K562 (cell line): ENCODE measurements around the gene PIP5KL1. TPM values are rescaled to one million over a fixed set of nuclear protein-coding genes. Genes with fewer than 3 reads are reported as not detected.

Source experiments
- ATAC-seq: fragments of 200-7000 bp; cut with Tn5 transposase; 3 replicates; pipeline ENCODE4 v1.9.1; 2020; ENCODE audit warnings: moderate library complexity
- BruUV-seq: library from RNA; stranded (reverse); fragments of 400-500 nt; replicated peaks from 2 replicates; lab custom pipeline; 2021; lab: Mats Ljungman, UMichigan
- CTCF ChIA-PET: fragments of 300-600 bp; formaldehyde crosslinking; extraction: SDS; loops from one replicate; lab custom pipeline; 2021; ENCODE audit warnings: low intra/inter-chr PET ratio; lab: Yijun Ruan, JAX
- POLR2A ChIA-PET: fragments of 300-600, 350-650 bp; sonication (Branson Sonifier 250); formaldehyde crosslinking; extraction: SDS; loops from one replicate; lab custom pipeline; 2021; ENCODE audit warnings: antibody characterized with exemption, inconsistent platforms; lab: Yijun Ruan, JAX
- DNase-seq, 4 experiments: peaks; one replicate each; pipeline versions ENCODE4 v3.0.0 to v3.0.0-alpha.2; 2011 to 2018; ENCODE audit warnings: low spot score in 3 of 4, mixed read lengths in 3 of 4; ENCODE audit errors: extremely low read depth in 1 of 4
- FAIRE-seq: peaks from 2 replicates; lab custom pipeline; 2011; peaks lifted over from hg19 to GRCh38; lab: Jason Lieb, UNC
- H2AFZ ChIP-seq: 2 replicates; pipeline ENCODE4 v1.6.0; 2011; ENCODE audit warnings: low read depth, low read length, control low read depth, inconsistent platforms
- H3K27ac ChIP-seq: fragments of 200-600 bp; 3 replicates; pipeline ENCODE4 v1.8.0; 2011; ENCODE audit warnings: low read depth, mild to moderate bottlenecking, control low read depth, inconsistent platforms, low read length, moderate library complexity, mixed read lengths; ENCODE audit errors: extremely low read depth
- H3K27me3 ChIP-seq, 2 experiments: fragments of 300-600 bp in 1 of 2; 2 replicates in 1 of 2; 3 replicates in 1 of 2; pipeline versions ENCODE4 v1.6.0 to v1.8.0; 2011; ENCODE audit warnings: inconsistent platforms in 2 of 2, low read length in 2 of 2, mild to moderate bottlenecking in 1 of 2, mixed read lengths in 1 of 2, moderate library complexity in 1 of 2; ENCODE audit not compliant: control insufficient read depth in 2 of 2, insufficient read depth in 2 of 2
- H3K36me3 ChIP-seq: fragments of 300-600 bp; 3 replicates; pipeline ENCODE4 v1.8.0; 2011; ENCODE audit warnings: mild to moderate bottlenecking, low read length, inconsistent platforms; ENCODE audit not compliant: control insufficient read depth, insufficient read depth
- H3K4me1 ChIP-seq, 2 experiments: fragments of 200-600 bp in 1 of 2; replicated peaks in 1 of 2; 2 replicates in 1 of 2; 3 replicates in 1 of 2; pipeline versions ENCODE4 v1.5.1 to v1.8.0; 2011; ENCODE audit warnings: inconsistent platforms in 2 of 2, low read length in 2 of 2, mild to moderate bottlenecking in 1 of 2, mixed read lengths in 1 of 2, moderate library complexity in 1 of 2; ENCODE audit not compliant: control insufficient read depth in 2 of 2, insufficient read depth in 2 of 2
- H3K4me2 ChIP-seq: 2 replicates; pipeline ENCODE4 v1.6.1; 2011; ENCODE audit warnings: low read length, control low read depth, inconsistent platforms, mixed read lengths; ENCODE audit not compliant: insufficient read depth
- H3K4me3 ChIP-seq: fragments of 200-600 bp; sonication (generic), shearing (Covaris generic); 2 replicates; pipeline ENCODE4 v1.5.1; 2016; ENCODE audit warnings: control low read depth, inconsistent platforms
- H3K79me2 ChIP-seq: fragments of 200-600 bp; 3 replicates; pipeline ENCODE4 v1.8.0; 2011; ENCODE audit warnings: low read length, inconsistent platforms; ENCODE audit not compliant: control insufficient read depth, insufficient read depth
- H3K9ac ChIP-seq, 2 experiments: 2 replicates each; pipeline versions ENCODE4 v1.6.0 to v1.6.1; 2011; ENCODE audit warnings: low read depth in 2 of 2, low read length in 2 of 2, control low read depth in 1 of 2, inconsistent platforms in 1 of 2, mild to moderate bottlenecking in 1 of 2, mixed read lengths in 1 of 2; ENCODE audit not compliant: insufficient read depth in 1 of 2
- H3K9me1 ChIP-seq: one replicate; pipeline ENCODE4 v1.6.0; 2011; ENCODE audit warnings: inconsistent platforms, mild to moderate bottlenecking, low read length, moderate library complexity; ENCODE audit not compliant: control insufficient read depth, insufficient read depth
- H3K9me3 ChIP-seq: replicated peaks from 2 replicates; pipeline ENCODE4 v1.5.1; 2011; ENCODE audit warnings: low read depth, low read length, inconsistent platforms; ENCODE audit not compliant: control insufficient read depth, insufficient read depth
- H4K20me1 ChIP-seq: replicated peaks from 2 replicates; pipeline ENCODE4 v1.6.1; 2011; ENCODE audit warnings: low read length, inconsistent platforms, mixed read lengths; ENCODE audit not compliant: control insufficient read depth, insufficient read depth
- CEBPB ChIP-seq: fragments of 450-650 bp; IDR thresholded peaks from 2 replicates; pipeline ENCODE4 v1.6.1; 2016; ENCODE audit warnings: missing genetic modification characterization, missing compliant biosample characterization
- CXXC5 ChIP-seq: fragments of 250-450 bp; sonication (Bioruptor Pico); IDR thresholded peaks from 2 replicates; pipeline ENCODE4 v1.8.0; 2022; ENCODE audit warnings: inconsistent platforms, mild to moderate bottlenecking, moderate library complexity
- ETS2 ChIP-seq: IDR thresholded peaks from 2 replicates; pipeline ENCODE4 v1.6.1; 2016; ENCODE audit warnings: borderline replicate concordance, missing genetic modification characterization, mild to moderate bottlenecking, moderate library complexity, missing compliant biosample characterization; ENCODE audit not compliant: poor library complexity, severe bottlenecking
- ETV6 ChIP-seq, 3 experiments: fragments of 150-350 bp in 1 of 3; sonication (generic) in 1 of 3; formaldehyde crosslinking in 1 of 3; IDR thresholded peaks; 2 replicates each; pipeline versions ENCODE4 v1.6.1 to v1.8.0; 2014 to 2022; ENCODE audit warnings: borderline replicate concordance in 2 of 3, low read depth in 2 of 3, antibody characterized with exemption in 1 of 3, low read length in 1 of 3, mild to moderate bottlenecking in 1 of 3, missing genetic modification reagents in 1 of 3
- JUND ChIP-seq, 2 experiments: IDR thresholded peaks; 2 replicates in 1 of 2; 3 replicates in 1 of 2; pipeline ENCODE4 v1.6.1; 2011; ENCODE audit warnings: borderline replicate concordance in 2 of 2, low read depth in 2 of 2, low read length in 2 of 2, improper control_type of control experiment in 1 of 2, missing biosample characterization in 1 of 2, missing genetic modification characterization in 1 of 2, missing genetic modification reagents in 1 of 2
- MAZ ChIP-seq, 2 experiments: fragments of 450-650 bp in 1 of 2; sonication (generic) in 1 of 2; formaldehyde crosslinking; IDR thresholded peaks in 1 of 2; conservative IDR thresholded peaks in 1 of 2; 2 replicates each; pipeline versions ENCODE4 v1.4.0 to v1.5.0; 2020; ENCODE audit warnings: mild to moderate bottlenecking in 1 of 2, missing genetic modification reagents in 1 of 2
- MCM7 ChIP-seq, 2 experiments: fragments of 450-650 bp; IDR thresholded peaks; 2 replicates each; pipeline ENCODE4 v1.6.1; 2016 to 2018
- NRF1 ChIP-seq, 2 experiments: fragments of 450-650 bp; IDR thresholded peaks in 1 of 2; conservative IDR thresholded peaks in 1 of 2; 2 replicates each; pipeline ENCODE4 v1.6.1; 2014; ENCODE audit warnings: mild to moderate bottlenecking in 2 of 2
- RCOR1 ChIP-seq, 2 experiments: IDR thresholded peaks; 2 replicates each; pipeline ENCODE4 v1.6.1; 2012; ENCODE audit warnings: low read depth in 2 of 2, low read length in 2 of 2, borderline replicate concordance in 1 of 2, improper control_type of control experiment in 1 of 2
- RFX1 ChIP-seq: fragments of 450-650 bp; IDR thresholded peaks from 2 replicates; pipeline ENCODE4 v1.6.1; 2016; ENCODE audit warnings: mild to moderate bottlenecking, moderate library complexity
- ZBTB7A ChIP-seq: IDR thresholded peaks from 2 replicates; pipeline ENCODE4 v1.6.1; 2011; ENCODE audit warnings: low read depth, mild to moderate bottlenecking, low read length, moderate library complexity, borderline replicate concordance; ENCODE audit not compliant: control insufficient read depth
- WGBS: fragments of 100-300 bp; shearing (Covaris generic); methylation state at CpG from one replicate; pipeline ENCODE4 v1.1.6; 2016; ENCODE audit warnings: low coverage, mixed read lengths; ENCODE audit not compliant: insufficient coverage; ENCODE audit errors: missing lambda C conversion rate; 5-methylcytosine and 5-hydroxymethylcytosine counted together
- in situ Hi-C: fragments of 300-500 bp; cut with MboI; formaldehyde crosslinking; loops from 4 replicates; pipeline ENCODE4 v1.15.0; 2018; ENCODE audit warnings: inconsistent platforms, mixed read lengths
- intact Hi-C: fragments of 100-400 bp; cut with micrococcal nuclease; formaldehyde crosslinking; loops from 2 replicates; pipeline ENCODE4 v1.14.2; 2022
- polyA plus RNA-seq, 8 experiments: library from polyadenylated mRNA; depleted of rRNA in 4 of 8; stranded (reverse) in 5 of 8; unstranded in 3 of 8; fragments of >200 nt; fragmentation: Nextera tagmentation in 2 of 8; fragmentation: Illumina TruSeq in 1 of 8; extraction: Ambion mirVana in 2 of 8; extraction: Trizol in 1 of 8; gene quantifications; 2 replicates each; pipeline versions ENCODE4 v1.2.1 to v1.2.3, GENCODE V29; 2011 to 2014; ENCODE audit warnings: inconsistent platforms in 1 of 8, missing spikeins in 1 of 8
- total RNA-seq, 7 experiments: library from RNA; depleted of rRNA in 6 of 7; stranded (reverse); fragments of >200 nt in 6 of 7; fragmentation: Illumina TruSeq in 2 of 7; extraction: Trizol in 2 of 7; gene quantifications; 2 replicates each; pipeline versions ENCODE4 v1.2.1 to v1.2.3, GENCODE V29; 2011 to 2021; ENCODE audit warnings: low replicate concordance in 1 of 7
- TF ChIP-seq, protein P1 (sequence below): IDR thresholded peaks from 2 replicates; pipeline ENCODE4 v1.6.1; 2012; ENCODE audit warnings: low read depth, low read length, improper control_type of control experiment, borderline replicate concordance
- TF ChIP-seq, protein P2 (sequence below): fragments of 250-450 bp; sonication (Bioruptor Pico); IDR thresholded peaks from 2 replicates; pipeline ENCODE4 v1.8.0; 2022; ENCODE audit warnings: moderate library complexity, mild to moderate bottlenecking, inconsistent platforms
- TF ChIP-seq, protein P3 (sequence below), 2 experiments: fragments of 450-650 bp in 1 of 2; sonication (generic) in 1 of 2; formaldehyde crosslinking in 1 of 2; IDR thresholded peaks in 1 of 2; conservative IDR thresholded peaks in 1 of 2; 2 replicates each; pipeline versions ENCODE4 v1.6.1 to v1.8.1; 2016 to 2023; ENCODE audit warnings: mild to moderate bottlenecking in 2 of 2, moderate library complexity in 2 of 2, inconsistent platforms in 1 of 2, missing genetic modification reagents in 1 of 2

Gene PIP5KL1
- total and polyA plus RNA-seq, 9 of the 15 experiments (the other 6 are each of a cell fraction or from before 2014, with no cell fraction given) = 0.18 to 4.8 (median 1.2) TPM

DNA sequence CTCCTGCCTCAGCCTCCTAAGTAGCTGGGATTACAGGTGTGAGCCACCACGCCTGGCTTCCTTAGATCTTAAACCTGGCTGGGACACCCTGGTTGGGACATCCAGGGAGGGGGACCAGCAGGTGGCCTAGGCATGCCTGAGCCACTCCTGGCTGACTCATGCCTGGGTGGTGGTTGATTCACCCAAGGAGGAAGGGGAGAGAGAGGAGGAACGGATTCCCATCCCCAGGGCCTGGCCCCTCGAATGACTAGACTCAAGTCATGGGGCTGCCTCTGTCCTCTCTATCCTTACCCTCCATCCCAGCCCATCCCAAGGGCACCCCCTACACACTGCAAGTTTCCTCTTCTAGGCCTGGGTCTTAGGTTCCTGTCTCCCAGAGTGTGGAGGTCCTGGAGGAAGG is 37.5 kb upstream of the PIP5KL1 start:
- ChIA-PET POLR2A (interaction anchor here (0.7 kb wide), 1 partner anchor 8 kb away, joined by 3 read pairs; no protein-coding TSS in a partner anchor), CTCF (no interaction called here)
- FAIRE-seq (no peak), DNase-seq (no peak), ATAC-seq (no peak)
- Histone ChIP-seq H3K4me1 (peaks cover 45 to 95% of the 10 kb centered on the region in 2 experiments), H3K79me2 (peaks cover 73% of the 10 kb centered on the region), H3K4me2 (no peak overlapping the region), H3K27me3 (no peaks in the 10 kb centered on the region), H4K20me1 (peaks cover 12% of the 10 kb centered on the region), H3K9ac (peak overlapping the region in 1 of 2 experiments; percentile 49; a peak in 1 of 4 replicates), H3K9me1 (no peaks in the 10 kb centered on the region), H3K27ac (no peak overlapping the region), H3K9me3 (no peaks in the 10 kb centered on the region), H3K36me3 (no peaks in the 10 kb centered on the region), H3K4me3 (no peak overlapping the region), H2AFZ (no peak overlapping the region)
- BruUV-seq = no TSS peak
- intact Hi-C loops = no loop called here
- 60% methylated on average over 2 of the region's 3 CpGs for WGBS
- in situ Hi-C loops = loop anchor here (10.0 kb wide), 1 partner anchor 67 kb away; no protein-coding TSS in a partner anchor
- TF ChIP-seq MAZ (CRISPR knock-in tag; conservative IDR thresholded peaks at IDR 0.05 in 1 of 2, IDR thresholded peaks at IDR 0.05 in 1 of 2) (no peak), JUND (IDR thresholded peaks at IDR 0.05; ENCODE audit: borderline replicate concordance, low read depth, low read length) (peak; percentile 73), JUND (tag; IDR thresholded peaks at IDR 0.05; ENCODE audit: borderline replicate concordance, low read depth, low read length) (peak; percentile 49; the same call in 1 of the 3 replicates), RCOR1 (IDR thresholded peaks at IDR 0.05; ENCODE audit: borderline replicate concordance in 1 of 2, low read depth in 2 of 2, low read length in 2 of 2) (peak in 1 of 2 experiments; percentile 38; a peak in 1 of 4 replicates), MCM7 (IDR thresholded peaks at IDR 0.05) (no peak), CEBPB (tag) (no peak), ZBTB7A (no peak), NRF1 (conservative IDR thresholded peaks at IDR 0.05 in 1 of 2, IDR thresholded peaks at IDR 0.05 in 1 of 2) (peak in 1 of 2 experiments; percentile 16; a peak in 1 of 4 replicates), CXXC5 (0 out of 2 replicates have a peak, but pooled peaks have one; percentile 11), ETS2 (tag) (no peak), RFX1 (no peak), ETV6 (IDR thresholded peaks at IDR 0.05; ENCODE audit: borderline replicate concordance in 1 of 2, low read depth in 2 of 2, low read length in 1 of 2) (no peak), ETV6 (CRISPR knock-in tag; IDR thresholded peaks at IDR 0.05; ENCODE audit: borderline replicate concordance) (no peak)
- TF ChIP-seq, protein P1, sequence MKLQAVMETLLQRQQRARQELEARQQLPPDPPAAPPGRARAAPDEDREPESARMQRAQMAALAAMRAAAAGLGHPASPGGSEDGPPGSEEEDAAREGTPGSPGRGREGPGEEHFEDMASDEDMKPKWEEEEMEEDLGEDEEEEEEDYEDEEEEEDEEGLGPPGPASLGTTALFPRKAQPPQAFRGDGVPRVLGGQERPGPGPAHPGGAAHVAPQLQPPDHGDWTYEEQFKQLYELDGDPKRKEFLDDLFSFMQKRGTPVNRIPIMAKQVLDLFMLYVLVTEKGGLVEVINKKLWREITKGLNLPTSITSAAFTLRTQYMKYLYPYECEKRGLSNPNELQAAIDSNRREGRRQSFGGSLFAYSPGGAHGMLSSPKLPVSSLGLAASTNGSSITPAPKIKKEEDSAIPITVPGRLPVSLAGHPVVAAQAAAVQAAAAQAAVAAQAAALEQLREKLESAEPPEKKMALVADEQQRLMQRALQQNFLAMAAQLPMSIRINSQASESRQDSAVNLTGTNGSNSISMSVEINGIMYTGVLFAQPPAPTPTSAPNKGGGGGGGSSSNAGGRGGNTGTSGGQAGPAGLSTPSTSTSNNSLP = no peak
- TF ChIP-seq, protein P2, sequence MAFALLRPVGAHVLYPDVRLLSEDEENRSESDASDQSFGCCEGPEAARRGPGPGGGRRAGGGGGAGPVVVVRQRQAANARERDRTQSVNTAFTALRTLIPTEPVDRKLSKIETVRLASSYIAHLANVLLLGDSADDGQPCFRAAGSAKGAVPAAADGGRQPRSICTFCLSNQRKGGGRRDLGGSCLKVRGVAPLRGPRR (CRISPR knock-in tag) = no peak
- TF ChIP-seq, protein P3, sequence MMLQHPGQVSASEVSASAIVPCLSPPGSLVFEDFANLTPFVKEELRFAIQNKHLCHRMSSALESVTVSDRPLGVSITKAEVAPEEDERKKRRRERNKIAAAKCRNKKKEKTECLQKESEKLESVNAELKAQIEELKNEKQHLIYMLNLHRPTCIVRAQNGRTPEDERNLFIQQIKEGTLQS (IDR thresholded peaks at IDR 0.05) = peak; percentile 70
- TF ChIP-seq, protein P3 (CRISPR knock-in tag; conservative IDR thresholded peaks at IDR 0.05) = no peak
